RPMI7951 (cell line): ENCODE data around the gene PPP4R1. TPM values are rescaled to one million over a fixed set of nuclear protein-coding genes. Genes with fewer than 3 reads are reported as not detected.
"Not testable (repeated sequence)": the region's sequence is repeated elsewhere in the genome, so short reads cannot be mapped to it uniquely, and the experiment has no call there.

Experiments
- DNase-seq: peaks from one replicate; pipeline ENCODE4 v3.0.0-alpha.2; 2012; ENCODE audit warnings: low read depth
- total RNA-seq: library from RNA; depleted of rRNA; stranded (reverse); fragments of >200 nt; shearing (Covaris generic); gene quantifications from 2 replicates; pipeline ENCODE4 v1.2.3, GENCODE V29; 2014

The PPP4R1 gene
- total RNA-seq, 1 experiment from 2014 or later = 54.5 TPM

DNA sequence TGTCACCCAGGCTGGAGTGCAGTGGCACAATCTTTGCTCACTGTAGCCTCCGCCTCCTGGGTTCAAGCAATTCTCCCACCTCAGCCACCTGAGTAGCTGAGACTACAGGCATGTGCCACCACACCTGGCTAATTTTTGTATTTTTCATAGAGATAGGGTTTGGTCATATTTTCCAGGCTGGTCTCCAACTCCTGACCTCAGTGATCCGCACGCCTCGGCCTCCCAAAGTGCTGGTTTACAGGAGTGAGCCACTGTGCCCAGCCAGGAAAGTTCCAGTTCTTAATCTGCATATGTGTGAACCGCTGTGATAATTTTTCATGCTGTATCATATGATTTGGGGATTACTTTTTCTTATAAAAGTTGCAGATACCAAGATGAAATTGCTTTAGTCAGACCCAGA lies 14.6 kb upstream of the PPP4R1 start:
- no peak for DNase-seq

DNA sequence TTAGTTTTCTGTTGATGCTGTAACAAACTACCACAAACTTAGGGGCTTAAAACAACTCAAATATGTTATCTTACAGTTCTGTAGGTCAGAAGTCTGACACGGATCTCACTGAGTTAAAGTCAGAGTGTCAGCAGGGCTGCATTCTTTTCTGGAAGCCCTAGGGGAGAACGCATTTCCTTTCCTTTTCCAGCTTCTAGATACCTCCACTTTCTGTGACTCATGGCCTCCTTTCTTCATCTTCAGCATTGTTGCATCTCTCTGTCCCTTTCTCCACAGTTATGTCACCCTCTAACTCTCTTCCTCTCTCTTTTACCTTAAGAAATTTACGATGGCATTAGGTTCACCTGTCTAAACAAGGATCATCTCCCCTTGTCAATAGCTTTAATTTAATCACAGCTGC lies 13.3 kb upstream of the PPP4R1 start:
- DNase-seq = peak; percentile 73

DNA sequence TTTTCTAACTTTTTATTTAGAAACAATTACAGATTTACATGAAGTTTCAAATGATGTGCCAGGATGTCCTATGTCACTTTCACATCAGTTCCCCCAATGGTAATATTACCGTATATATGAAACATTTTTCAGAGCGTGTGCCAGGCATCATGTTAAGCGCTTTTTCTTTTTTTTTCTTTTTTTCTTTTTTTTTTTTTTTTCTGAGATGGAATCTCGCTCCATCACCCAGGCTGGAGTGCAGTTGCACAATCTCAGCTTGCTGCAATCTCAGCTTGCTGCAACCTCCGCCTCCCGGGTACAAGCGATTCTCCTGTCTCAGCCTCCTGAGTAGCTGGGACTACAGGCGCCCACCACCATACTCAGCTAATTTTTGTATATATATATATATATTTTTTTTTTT lies 5.6 kb upstream of the PPP4R1 start:
- no peak for DNase-seq

DNA sequence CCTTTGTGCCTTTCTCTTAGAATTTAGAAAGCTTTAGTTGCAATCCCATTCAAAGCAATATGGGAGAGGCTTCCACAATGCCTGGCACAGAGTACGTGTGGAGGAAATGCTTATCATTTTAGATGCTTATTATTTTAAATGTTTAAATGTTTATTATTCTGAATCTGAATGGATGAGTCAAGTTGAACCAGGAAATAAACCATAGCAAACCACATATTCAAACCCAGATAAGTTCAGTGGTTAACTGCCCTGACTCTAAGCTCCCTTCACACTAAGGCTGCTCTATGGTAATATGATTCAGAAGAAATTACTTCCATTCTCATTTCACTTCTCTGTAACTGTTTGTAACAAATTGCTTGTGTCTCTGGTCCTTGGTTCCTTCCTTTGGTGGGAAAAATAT lies 5.2 kb upstream of the PPP4R1 start:
- peak; percentile 36 for DNase-seq

DNA sequence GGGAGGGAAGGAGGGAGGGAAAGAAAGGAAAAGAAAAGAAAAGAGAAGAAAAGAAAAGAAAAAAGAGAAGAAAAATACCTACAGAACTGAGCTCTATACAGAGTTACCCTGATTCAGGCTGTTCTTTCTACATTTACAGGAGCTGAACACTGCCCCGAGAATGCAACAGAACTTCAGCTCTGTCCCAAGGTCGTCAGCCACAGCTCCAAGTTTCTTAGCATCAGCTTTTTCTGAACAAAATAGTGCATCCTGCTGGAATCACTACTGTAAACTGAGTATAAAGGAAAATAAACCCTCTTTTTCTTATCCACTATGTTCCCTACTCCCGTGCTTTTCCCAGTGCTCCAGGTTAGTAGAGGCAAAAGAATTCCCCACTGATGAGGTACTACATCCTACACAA lies 4.7 kb upstream of the PPP4R1 start:
- DNase-seq = no peak

DNA sequence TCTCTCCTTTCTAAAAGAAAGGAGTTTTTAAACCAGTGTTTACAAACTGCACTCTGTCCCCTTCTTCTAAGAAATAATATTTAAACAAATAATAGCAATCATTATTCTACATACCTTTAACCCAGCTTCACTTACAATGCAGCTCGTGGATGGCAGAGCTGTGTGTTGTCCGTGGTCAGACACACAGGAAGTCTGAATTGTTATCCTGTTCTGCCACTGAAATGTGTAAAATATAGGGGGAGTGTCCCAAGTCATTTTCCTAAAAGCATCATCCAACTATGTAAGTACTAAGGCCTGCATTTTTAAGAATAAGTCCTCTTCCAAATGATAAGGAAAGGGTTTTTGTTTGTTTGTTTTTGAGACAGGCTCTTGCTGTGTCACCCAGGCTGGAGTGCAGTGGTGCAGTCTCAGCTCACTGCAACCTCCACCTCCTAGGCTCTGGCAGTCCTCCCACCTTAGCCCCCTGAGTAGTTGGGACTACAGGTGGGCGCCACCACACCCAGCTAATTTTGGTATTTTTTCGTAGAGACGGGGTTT lies 2.7 kb upstream of the PPP4R1 start:
- peak; percentile 11 for DNase-seq

DNA sequence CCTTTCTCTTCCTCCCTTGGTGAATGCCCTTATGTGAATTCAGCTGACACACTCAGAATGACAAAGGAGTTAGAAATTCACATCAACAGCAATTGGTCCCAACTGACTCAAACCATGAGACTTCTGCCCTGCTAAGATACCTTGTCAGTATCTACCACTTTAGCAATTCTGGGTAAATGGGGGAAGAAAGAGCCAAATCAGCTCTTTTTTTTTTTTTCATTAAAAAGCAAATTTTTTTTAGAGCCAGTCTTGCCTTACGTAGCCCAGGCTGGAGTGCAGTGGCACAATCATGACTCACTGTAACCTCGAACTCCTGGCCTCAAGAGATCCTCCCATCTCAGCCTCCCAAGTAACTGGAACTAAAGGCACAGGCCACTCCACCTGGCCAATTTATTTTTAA lies 1.7 kb upstream of the PPP4R1 start:
- DNase-seq = peak; percentile 6

DNA sequence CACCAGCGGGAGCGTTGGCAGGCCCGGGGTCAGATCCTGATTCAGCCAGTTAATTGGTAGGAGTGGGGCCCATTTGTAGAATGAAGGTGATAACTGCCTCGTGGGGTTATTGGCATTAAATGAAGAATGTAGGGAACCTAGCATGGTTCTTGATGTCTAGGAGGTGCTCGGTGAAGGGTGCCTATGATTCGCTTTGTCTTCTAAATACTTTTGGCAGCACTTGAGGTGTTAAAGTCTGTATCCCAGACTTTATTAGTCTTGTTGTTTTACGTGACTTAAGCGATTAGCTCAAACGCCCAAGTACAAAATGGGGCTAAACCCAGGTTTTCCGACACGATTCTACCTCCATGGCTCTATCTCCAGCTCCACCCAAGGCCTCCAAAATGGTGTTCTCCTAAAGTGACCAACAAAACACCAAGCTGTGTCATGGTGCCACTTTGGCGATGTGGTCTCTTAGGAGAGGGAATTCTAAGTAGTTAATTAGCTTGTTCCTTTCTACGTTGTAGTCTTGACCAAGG lies 980 bp upstream of the PPP4R1 start:
- DNase-seq = no peak

DNA sequence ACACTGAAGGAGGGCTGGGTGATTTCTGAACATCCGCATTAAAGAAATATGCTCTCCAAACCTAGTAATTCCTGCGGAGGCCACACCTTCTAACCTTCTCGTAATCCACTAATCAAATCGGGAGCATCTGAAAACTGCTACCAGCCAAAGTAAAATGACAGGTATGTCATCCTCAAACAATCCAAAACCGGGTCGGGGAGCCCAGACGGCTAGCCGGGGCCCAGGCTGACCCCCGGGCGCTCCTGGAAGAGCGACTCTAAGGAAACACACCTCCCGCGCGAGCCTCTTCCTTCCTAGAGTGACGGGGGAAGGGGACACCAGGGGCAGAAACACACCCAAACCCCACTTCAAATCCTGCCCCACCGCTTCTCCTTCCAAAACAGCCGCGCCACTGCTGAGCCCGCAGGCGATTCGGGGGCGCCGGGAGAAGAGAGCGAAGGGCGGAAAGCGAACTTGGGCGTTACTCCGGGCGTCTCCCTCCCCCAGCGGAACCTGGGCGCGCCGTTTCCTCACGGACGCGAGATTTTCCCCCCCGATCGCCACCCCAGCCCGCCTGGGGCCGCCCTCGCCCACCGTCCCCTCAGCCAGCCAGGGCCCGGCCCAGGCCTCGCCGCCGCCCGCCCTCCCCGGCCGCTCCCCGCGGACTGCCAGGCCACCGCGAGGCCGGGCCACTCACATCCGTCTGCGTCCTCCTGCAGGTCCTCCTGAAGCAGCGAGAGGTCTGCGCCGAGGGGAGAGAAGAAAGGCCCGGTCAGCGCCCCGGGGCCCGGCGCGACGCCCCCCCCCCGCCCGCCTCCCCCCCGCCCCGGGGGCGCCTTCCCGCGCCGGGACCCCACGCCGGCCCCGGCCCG lies 584 bp downstream of the PPP4R1 start:
- DNase-seq = peak; percentile 47

DNA sequence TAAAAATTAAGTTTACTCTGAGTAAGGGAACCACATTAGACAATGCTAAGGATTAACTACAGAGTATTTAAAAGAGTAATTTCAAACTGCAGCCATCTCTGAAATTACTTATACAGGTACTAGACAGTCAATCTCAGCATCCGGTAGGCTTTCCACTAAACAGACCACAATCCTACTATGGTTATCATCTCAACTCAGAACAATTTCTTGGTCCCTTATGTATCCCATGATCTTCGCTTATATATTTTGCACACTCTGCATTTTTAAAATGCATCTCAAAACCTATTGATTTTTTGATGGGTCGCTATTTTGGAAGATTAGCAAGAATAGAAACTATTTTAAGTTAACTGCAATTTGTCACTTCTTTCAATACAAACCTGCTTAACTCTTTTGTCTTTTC lies 1.4 kb downstream of the PPP4R1 start:
- no peak for DNase-seq

DNA sequence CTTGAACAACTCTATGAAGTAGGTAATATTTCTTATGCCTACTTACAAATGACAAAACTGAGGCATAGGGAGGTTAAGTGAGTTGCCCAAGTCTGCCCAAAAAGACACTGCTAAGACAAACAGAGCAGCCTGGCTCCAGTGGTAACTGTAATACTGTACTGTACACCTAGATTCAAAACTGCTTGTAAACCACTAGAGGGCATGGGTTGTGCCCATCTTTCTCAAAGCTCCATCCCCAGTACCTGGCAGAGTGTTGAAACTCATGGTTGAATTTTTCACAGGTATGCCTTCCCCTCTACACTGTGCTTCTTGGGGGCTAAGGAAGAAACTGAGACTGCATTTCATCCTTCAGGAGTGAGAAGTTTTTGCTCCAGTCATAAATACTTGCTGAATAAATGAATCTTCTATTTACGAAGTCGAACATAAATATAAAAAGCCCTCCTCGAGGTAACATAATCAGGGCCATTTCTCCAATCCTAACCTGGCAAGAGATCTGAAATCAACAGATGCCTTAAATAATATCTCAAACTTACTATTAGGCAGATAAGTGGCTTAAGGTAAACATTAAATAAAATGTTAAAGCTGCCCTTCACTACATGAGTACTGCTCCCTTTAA lies 2.0 kb downstream of the PPP4R1 start:
- peak; percentile 50 for DNase-seq

DNA sequence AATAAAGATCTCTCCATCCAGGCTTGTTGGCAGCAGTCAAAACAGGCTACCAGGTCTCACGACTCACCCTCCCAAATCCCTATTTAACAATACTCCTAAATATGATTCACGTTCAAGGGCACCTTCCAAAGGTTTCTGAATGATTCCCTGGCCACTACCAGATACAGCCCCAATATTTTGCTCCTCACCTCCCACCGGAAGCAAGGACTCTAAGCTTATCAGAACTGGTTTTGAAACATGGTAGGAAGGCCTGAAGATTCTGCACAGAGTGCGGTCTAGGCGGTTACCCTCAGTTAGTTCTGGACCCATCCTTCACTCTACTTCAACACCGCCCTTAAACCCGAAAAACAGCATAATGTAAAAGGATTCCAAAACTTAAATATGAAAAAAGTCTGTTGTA lies 5.2 kb downstream of the PPP4R1 start:
- no peak for DNase-seq

DNA sequence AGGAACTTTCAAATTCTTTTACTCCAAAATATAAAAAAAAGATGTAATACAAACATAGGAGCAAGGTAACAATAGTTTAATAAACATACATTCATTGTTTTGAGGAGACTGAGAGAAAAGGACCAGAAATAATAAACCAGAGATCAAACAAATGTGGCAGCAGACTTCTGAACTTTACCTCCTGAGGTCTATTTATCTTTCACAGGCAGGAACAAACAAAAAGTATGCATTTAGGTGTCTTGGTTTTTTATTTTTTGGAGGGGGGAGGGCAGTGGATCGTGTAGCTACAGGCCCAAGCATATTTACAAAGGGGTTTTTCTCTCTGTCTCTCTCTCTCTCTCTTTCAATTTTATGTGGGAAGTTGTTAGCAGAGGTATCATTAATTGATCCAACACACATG lies 5.6 kb downstream of the PPP4R1 start:
- DNase-seq = no peak

DNA sequence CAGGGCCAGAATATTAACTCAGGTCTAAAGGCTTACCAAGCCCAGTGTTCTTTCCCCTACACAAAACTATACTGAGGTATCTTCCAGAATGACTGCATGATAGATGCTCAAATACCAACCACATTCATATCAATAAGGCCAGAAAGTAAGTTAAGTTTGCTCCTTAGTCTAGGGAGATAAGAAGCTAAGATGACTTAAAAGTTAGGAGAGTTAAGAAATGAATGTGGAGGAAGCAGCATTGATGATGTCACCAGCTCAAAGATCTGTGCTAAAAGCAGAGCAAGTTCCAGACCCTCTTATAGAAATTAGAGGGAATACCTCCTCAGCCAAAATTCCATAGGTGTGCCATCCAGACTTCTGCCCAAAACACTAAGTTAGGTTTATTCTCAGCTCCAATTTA lies 6.1 kb downstream of the PPP4R1 start:
- DNase-seq = no peak

DNA sequence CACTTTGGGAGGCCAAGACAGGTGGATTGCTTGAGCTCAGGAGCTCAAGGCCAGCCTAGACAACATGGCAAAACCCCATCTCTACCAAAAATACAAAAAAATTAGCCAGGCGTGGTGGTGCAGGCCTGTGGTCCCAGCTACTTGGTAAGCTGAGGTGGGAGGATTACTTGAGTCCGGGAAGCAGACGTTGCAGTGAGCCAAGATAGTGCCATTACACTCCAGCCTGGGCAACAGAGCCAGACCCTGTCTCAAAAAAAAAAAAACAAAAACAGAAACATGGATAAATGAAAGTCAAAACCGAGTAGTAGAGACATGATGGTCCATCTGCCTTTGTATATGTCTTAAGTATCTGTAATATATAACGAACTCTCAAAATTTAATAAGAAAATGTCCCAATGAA lies 7.2 kb downstream of the PPP4R1 start:
- not testable (repeated sequence) for DNase-seq

DNA sequence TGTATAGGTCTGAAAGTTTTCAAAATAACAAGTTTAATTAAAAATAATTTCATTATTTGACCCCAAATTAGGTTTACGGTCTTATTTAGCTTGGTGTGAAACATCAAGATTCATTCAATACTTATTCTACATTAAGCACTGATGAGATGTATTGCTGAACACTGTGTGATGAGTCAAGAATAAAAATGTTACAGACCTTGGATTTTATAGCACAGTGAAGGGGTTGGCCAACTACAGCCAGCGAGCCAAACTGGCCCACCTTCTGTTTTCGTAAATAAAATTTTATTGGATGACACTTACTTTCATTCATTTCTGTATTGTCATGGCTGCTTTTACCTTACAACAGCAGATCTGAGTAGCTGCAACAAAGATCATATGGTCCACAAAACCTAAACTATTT lies 8.3 kb downstream of the PPP4R1 start:
- DNase-seq = no peak

DNA sequence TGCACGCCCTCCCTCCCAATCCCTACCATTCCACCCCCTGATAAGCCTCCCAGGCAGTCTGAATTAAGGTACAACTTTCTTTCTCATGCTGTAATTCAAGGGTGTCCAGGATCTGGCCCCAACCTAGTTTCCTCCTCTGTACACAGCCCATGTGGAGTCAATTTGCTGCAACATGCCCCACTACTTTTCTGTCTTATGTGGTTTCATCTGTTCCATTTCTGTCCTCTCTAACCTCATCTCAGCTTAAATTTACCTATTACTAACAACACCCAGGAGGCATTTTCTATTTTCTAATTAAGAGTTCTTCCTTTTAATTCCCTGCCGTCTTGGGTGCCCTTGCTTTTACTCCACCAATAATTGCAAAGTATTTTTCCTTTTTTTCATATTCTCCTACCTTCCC lies 10.0 kb downstream of the PPP4R1 start:
- DNase-seq = peak; percentile 20

DNA sequence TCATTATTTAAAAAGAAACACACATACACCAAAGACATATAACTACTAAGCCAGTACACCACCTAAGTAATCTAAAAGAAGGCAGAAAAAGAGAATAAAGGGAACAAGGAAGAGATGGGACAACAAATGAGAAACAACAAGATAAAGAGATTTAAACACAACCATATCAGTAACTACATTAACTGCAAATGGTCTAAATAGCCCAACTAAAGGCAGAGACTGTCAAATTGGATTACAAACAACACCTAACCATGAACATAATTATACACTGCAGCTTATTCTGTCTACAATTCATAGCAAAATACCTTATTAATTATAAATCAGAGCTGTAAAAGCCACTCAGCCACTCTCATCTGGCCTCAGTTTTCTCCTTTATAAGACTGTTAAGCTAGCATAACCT lies 15.0 kb downstream of the PPP4R1 start:
- no peak for DNase-seq

DNA sequence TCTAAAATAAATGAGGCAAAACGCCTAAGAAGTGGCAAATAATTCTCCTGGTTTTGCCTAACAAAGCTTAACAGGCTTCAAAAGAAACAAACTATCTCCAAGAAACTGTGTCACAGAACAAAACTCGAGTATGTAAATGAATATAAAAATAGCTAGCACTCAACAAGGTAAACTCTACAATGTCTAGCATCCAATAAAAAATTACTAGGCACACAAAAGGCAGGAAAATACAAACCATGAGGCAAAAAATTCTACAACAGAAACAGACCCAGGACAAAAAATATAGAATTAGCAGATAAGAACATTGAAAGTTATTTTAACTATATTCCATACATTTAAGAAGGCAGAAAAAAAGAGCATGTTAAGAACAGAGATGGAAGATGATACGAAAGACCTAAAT lies 16.8 kb downstream of the PPP4R1 start:
- no peak for DNase-seq

DNA sequence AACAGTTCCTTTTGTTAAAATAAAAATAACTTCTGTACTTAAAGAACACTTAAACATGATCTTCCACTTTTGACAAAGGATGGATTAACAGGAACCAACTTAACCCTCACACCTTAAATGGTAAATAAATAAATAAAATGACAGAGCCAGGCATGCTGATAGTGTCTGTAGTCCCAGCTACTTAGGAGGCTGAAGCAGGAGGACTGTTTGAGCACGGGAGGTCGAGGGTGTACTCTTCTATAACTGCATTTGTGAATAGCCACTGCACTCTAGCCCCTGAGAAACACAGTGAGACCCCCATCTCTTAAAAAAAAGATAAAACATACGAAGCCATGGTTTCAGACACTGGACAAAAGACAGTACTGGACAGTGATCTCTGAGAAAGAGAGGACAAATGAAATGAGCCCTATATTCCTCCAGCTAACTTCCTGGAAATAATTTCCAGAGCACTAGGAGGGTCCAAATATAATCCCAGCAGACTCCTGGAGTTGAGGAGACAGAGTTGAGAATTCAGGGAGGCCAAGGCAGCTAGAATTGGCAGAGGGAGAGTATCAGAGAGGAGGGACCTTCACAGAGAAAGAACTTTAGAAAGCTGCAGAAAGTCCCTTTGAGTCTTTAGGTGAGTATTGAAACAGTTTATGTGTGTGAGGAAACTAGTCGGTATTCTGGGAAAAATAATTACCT lies 17.4 kb downstream of the PPP4R1 start:
- DNase-seq = no peak

DNA sequence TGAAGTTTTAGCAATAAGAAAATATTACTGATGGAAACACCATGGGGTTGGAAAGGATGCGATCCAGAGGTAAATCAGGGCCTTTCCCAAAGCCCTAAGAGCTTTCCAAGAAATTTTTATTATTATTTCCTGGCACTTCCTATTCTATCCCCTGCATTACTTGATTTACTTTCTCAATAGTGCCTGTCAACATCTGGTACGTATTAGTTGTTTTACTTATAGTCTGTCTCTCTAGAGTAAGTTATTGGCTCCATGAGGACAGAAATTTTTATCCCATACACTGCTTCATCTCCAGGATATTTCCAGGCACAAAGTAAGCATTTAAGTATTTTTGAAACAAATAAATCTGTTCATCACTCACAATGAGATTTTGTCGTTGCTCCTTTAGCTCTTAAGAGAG lies 18.1 kb downstream of the PPP4R1 start:
- peak; percentile 7 for DNase-seq

DNA sequence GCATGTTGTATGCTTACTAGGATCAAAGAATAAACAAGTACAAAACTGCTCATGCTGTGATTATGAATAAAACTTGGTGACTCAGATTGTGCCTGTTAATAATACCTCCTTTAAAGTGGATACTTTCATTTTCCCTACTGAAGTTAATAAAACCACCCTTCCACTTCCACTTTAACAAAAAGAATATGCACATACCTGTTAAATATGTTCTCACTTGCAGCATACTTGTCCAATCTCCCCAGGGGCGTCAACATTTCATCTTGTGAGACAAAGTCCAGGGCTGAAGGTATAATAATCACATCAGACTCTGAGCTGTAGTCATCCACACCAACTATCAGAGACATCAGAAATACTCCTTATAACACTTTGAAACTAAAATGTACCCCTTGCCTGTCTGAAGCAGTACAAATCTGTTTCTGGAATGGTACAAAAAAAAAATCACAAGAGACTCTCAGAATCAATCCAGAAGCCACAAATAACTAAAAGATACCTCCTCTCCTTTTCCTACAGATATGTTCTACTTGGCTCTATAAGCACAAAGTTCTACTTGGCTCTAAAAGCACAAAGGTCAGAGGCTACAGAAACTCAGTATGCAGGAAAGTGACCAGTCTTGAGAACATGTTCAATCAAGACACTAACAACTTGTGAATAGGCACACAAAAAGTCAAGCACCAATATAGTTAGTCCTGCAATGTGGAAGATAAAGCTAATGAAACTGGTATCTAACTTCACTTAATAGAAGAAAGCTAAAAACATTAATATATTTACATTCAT lies 19.3 kb downstream of the PPP4R1 start:
- DNase-seq = no peak
